PC-3 (cell line): ENCODE data around the gene EIF4A2. TPM values are rescaled to one million over a fixed set of nuclear protein-coding genes. Genes with fewer than 3 reads are reported as not detected.
A peak's percentile ranks its signal among the peaks of the same experiment; 100 is the strongest.

Experiments
- ATAC-seq: fragments of 200-7000 bp; cut with Tn5 transposase; 2 replicates; pipeline ENCODE4 v1.9.1; 2020; ENCODE audit warnings: mild to moderate bottlenecking, moderate library complexity
- BruUV-seq: library from RNA; stranded (reverse); fragments of 400-500 nt; replicated peaks from 2 replicates; lab custom pipeline; 2021; lab: Mats Ljungman, UMichigan
- CTCF ChIA-PET: fragments of 300-600 bp; sonication (Branson Sonifier 250); formaldehyde crosslinking; loops from one replicate; lab custom pipeline; 2022; ENCODE audit warnings: antibody characterized with exemption; lab: Charles Lee
- POLR2A ChIA-PET: fragments of 300-600 bp; sonication (Branson Sonifier 250); formaldehyde crosslinking; loops from one replicate; lab custom pipeline; 2022; ENCODE audit warnings: antibody characterized with exemption; ENCODE audit not compliant: unreplicated experiment; lab: Charles Lee
- DNase-seq: peaks from one replicate; pipeline ENCODE4 v3.0.0-alpha.2; 2015
- H2AFZ ChIP-seq: fragments of 300-600 bp; sonication (generic); 2 replicates; pipeline ENCODE4 v1.6.0; 2016; ENCODE audit warnings: antibody characterized with exemption, low read length
- H3F3A ChIP-seq: fragments of 300-600 bp; sonication (generic); one replicate; pipeline ENCODE4 v1.6.0; 2017; ENCODE audit warnings: antibody characterized with exemption, low read length, control low read depth, mild to moderate bottlenecking; ENCODE audit not compliant: unreplicated experiment
- H3K27ac ChIP-seq: fragments of 300-600 bp; sonication (generic); 2 replicates; pipeline ENCODE4 v1.5.1; 2016; ENCODE audit warnings: mild to moderate bottlenecking, low read length
- H3K27me3 ChIP-seq: fragments of 300-600 bp; sonication (generic); 2 replicates; pipeline ENCODE4 v1.6.1; 2016; ENCODE audit warnings: low read length, mixed read lengths
- H3K36me3 ChIP-seq: fragments of 300-600 bp; sonication (generic); 2 replicates; pipeline ENCODE4 v1.6.1; 2016; ENCODE audit warnings: low read depth, mixed run types, low read length, mixed read lengths
- H3K4me1 ChIP-seq: fragments of 300-600 bp; sonication (generic); 2 replicates; pipeline ENCODE4 v1.5.1; 2016; ENCODE audit warnings: low read length; ENCODE audit not compliant: insufficient read depth
- H3K4me2 ChIP-seq: fragments of 300-600 bp; sonication (generic); 2 replicates; pipeline ENCODE4 v1.6.0; 2016; ENCODE audit warnings: low read length
- H3K4me3 ChIP-seq: fragments of 300-600 bp; sonication (generic); 2 replicates; pipeline ENCODE4 v1.5.1; 2016; ENCODE audit warnings: mild to moderate bottlenecking, low read length, mixed read lengths
- H3K79me2 ChIP-seq: fragments of 300-600 bp; sonication (generic); 2 replicates; pipeline ENCODE4 v1.6.1; 2017; ENCODE audit warnings: low read length, mixed read lengths
- H3K9ac ChIP-seq: fragments of 300-600 bp; sonication (generic); 2 replicates; pipeline ENCODE4 v1.6.0; 2016; ENCODE audit warnings: mild to moderate bottlenecking, low read length
- H3K9me2 ChIP-seq: fragments of 300-600 bp; sonication (generic); replicated peaks from 2 replicates; pipeline ENCODE4 v1.6.1; 2016; ENCODE audit warnings: mixed run types, low read length, mixed read lengths
- H3K9me3 ChIP-seq: fragments of 300-600 bp; sonication (generic); 2 replicates; pipeline ENCODE4 v1.6.1; 2016; ENCODE audit warnings: low read length, mixed read lengths
- H4K20me1 ChIP-seq: fragments of 300-600 bp; sonication (generic); 2 replicates; pipeline ENCODE4 v1.6.1; 2016; ENCODE audit warnings: low read length, mixed read lengths
- CTCF ChIP-seq: fragments of 300-600 bp; sonication (generic); conservative IDR thresholded peaks from 2 replicates; pipeline ENCODE4 v1.5.1; 2017; ENCODE audit warnings: antibody characterized with exemption, low read depth, mild to moderate bottlenecking, low read length
- EZH2 ChIP-seq: fragments of 300-600 bp; sonication (generic); IDR thresholded peaks from one replicate; pipeline ENCODE4 v1.6.1; 2017; ENCODE audit warnings: antibody characterized with exemption, mild to moderate bottlenecking, low read length; ENCODE audit not compliant: unreplicated experiment
- EZH2phosphoT487 ChIP-seq: fragments of 300-600 bp; sonication (generic); IDR thresholded peaks from 2 replicates; pipeline ENCODE4 v1.6.1; 2018; ENCODE audit warnings: mild to moderate bottlenecking, antibody characterized with exemption, low read length, borderline replicate concordance
- intact Hi-C: fragments of 100-400 bp; cut with micrococcal nuclease; formaldehyde crosslinking; loops from 2 replicates; pipeline ENCODE4 v1.9.0; 2023
- total RNA-seq: library from RNA; depleted of rRNA; stranded (reverse); fragments of >200 nt; gene quantifications from 2 replicates; pipeline ENCODE4 v1.2.3, GENCODE V29; 2014

EIF4A2 gene
- total RNA-seq, 1 experiment from 2014 or later = 233 TPM

- Histone ChIP-seq H3K9ac (peak overlapping the region; percentile 92), H3K4me2 (peak overlapping the region; percentile 99), H3K79me2 (peaks cover 7% of the 10 kb centered on the region; the same call in 1 of the 2 replicates), H3K27me3 (peaks cover 39% of the 10 kb centered on the region), H2AFZ (peak overlapping the region; percentile 95), H3F3A (no peaks in the 10 kb centered on the region), H3K27ac (no peak overlapping the region), H4K20me1 (no peaks in the 10 kb centered on the region), H3K36me3 (no peaks in the 10 kb centered on the region), H3K9me2 (no peaks in the 10 kb centered on the region), H3K4me1 (peaks cover 9% of the 10 kb centered on the region; the same call in 1 of the 2 replicates), H3K4me3 (peak overlapping the region; percentile 91), H3K9me3 (no peaks in the 10 kb centered on the region)
- ChIA-PET CTCF (interaction anchor here (1.0 kb wide), 1 partner anchor 338 kb away, joined by 5 read pairs; no protein-coding TSS in a partner anchor), POLR2A (interaction anchor here (0.6 to 1.1 kb wide), 3 partner anchors 70 to 211 kb away, joined by 4 to 5 read pairs (median 5); no protein-coding TSS in a partner anchor)
- BruUV-seq = no TSS peak
- peak; percentile 90 for ATAC-seq
- no peak for TF ChIP-seq CTCF
- TF ChIP-seq EZH2phosphoT487 = no peak
- no peak for TF ChIP-seq EZH2
- DNase-seq = peak; percentile 92
- intact Hi-C loops = no loop called here
Measured at GRCh38 chr3:186826976-186827857, 43.8 kb downstream of the EIF4A2 start.

- H3F3A ChIP-seq = no peaks in the 10 kb centered on the region
- peaks cover 50% of the 10 kb centered on the region for H3K27me3 ChIP-seq
- intact Hi-C loops = no loop called here
- no peak overlapping the region for H3K4me3 ChIP-seq
- no peak overlapping the region for H3K9ac ChIP-seq
- H2AFZ ChIP-seq = no peak overlapping the region
- no peaks in the 10 kb centered on the region for H3K36me3 ChIP-seq
- DNase-seq (no peak), ATAC-seq (no peak)
- no peak overlapping the region for H3K4me2 ChIP-seq
- no peaks in the 10 kb centered on the region for H3K9me2 ChIP-seq
- BruUV-seq = no TSS peak
- H3K27ac ChIP-seq = no peak overlapping the region
- CTCF ChIA-PET = no interaction called here
- POLR2A ChIA-PET = no interaction called here
- peaks cover 9% of the 10 kb centered on the region; the same call in 1 of the 2 replicates for H3K4me1 ChIP-seq
- H3K9me3 ChIP-seq = no peaks in the 10 kb centered on the region
- peaks cover 7% of the 10 kb centered on the region; the same call in 1 of the 2 replicates for H3K79me2 ChIP-seq
- TF ChIP-seq EZH2 (no peak), EZH2phosphoT487 (no peak), CTCF (no peak)
- no peaks in the 10 kb centered on the region for H4K20me1 ChIP-seq
Measured at GRCh38 chr3:186828340-186828739, 45.0 kb downstream of the EIF4A2 start.

GRCh38 chr3:186831798-186832197 lies 48.4 kb downstream of the EIF4A2 start:
- Histone ChIP-seq H3K9me3 (no peaks in the 10 kb centered on the region), H3F3A (no peaks in the 10 kb centered on the region), H3K4me2 (no peak overlapping the region), H3K4me1 (no peaks in the 10 kb centered on the region), H2AFZ (no peak overlapping the region), H3K9me2 (no peaks in the 10 kb centered on the region), H3K27ac (no peak overlapping the region), H3K4me3 (no peak overlapping the region), H4K20me1 (no peaks in the 10 kb centered on the region), H3K79me2 (0 out of 2 replicates have a peak, but pooled peaks cover 3% of the 10 kb centered on the region), H3K9ac (no peak overlapping the region), H3K36me3 (no peaks in the 10 kb centered on the region), H3K27me3 (peaks cover 50% of the 10 kb centered on the region)
- ChIA-PET POLR2A (no interaction called here), CTCF (no interaction called here)
- BruUV-seq = no TSS peak
- DNase-seq (no peak), ATAC-seq (no peak)
- TF ChIP-seq CTCF (no peak), EZH2 (no peak), EZH2phosphoT487 (no peak)
- intact Hi-C loops = no loop called here
